Measurements from ENCODE around the gene PDE4B.
"Not testable (repeated sequence)": the region's sequence is repeated elsewhere in the genome, so short reads cannot be mapped to it uniquely, and the experiment has no call there.

PDE4B gene

GRCh38 chr1:66402194-66402593 is 609.5 kb downstream of the PDE4B start:
- DNase-seq = no peak

DNA sequence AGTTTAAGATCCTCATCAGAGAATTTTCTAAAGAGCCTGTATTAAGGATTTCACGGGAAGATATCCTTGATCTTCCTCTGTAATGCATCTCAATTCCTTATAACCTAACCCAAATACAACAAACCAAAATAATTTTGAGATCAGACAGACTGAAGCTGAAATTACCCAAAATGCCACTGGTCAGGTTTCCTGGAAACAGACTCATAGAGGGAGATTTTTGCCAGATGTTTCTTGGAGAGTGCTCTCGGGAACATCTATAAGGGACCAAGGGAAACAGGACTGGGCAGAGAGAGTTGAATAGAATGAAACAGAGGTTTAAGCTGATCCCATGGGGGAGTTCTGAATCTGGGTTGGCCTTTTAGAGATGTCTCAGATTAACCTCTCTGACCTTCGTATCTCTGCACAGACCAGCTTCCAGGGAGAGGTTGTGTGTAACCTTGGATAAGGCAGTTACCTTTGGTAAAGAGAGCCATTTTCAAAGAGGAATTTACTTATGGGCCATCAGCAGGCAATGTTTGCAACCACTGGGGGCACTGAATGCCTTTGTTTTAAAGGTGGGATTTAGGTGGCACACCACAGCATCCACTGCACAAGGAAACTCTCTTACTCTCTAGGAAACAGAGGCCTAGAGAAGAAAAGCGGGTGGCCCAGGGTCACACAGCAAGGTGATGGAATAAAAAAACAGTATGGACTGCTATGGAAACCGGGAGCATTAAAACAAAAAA is 610.5 kb downstream of the PDE4B start:
- no peak for DNase-seq

DNA sequence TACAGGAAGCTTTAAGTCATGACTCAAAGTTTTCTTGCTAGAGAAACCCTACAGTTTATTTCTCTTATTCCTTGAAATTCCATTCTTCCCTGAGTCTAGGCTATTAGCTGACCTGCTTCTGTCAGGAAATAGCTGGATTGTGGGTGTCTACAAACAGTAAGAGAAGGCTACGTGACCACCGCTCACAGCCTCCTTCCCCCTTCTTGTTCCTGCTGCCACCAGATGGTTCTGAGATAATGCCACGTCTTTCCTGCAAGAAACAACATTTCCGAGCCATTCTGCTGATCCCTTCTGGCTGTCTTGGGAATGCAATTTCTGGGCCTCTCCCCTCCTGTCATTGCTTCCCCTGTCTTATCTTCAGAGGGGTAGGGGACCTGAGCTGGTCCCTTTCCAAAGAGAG is 612.4 kb downstream of the PDE4B start:
- no peak for DNase-seq

- DNase-seq = not testable (repeated sequence)
These were observed 618.8 kb downstream of the PDE4B start for GRCh38 chr1:66411449-66411848.

DNA sequence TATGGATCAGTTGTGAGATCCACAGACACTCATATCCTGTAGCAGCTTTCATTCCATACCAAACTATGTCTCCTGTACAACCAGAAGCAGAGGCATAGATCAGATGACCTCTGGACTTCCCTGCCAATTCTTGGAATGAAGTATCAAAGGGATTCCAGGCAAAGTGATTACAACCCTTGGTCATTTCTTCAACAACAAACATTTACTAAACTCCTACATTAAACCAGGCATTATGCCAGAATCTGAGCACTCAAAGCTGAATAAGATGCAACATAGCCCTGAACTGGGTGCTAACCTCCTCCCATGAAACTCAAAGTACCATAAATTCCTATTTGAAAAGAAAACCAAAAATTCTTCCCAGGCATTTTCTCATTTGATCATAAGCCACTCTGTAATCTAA is 620.0 kb downstream of the PDE4B start:
- DNase-seq = no peak

DNA sequence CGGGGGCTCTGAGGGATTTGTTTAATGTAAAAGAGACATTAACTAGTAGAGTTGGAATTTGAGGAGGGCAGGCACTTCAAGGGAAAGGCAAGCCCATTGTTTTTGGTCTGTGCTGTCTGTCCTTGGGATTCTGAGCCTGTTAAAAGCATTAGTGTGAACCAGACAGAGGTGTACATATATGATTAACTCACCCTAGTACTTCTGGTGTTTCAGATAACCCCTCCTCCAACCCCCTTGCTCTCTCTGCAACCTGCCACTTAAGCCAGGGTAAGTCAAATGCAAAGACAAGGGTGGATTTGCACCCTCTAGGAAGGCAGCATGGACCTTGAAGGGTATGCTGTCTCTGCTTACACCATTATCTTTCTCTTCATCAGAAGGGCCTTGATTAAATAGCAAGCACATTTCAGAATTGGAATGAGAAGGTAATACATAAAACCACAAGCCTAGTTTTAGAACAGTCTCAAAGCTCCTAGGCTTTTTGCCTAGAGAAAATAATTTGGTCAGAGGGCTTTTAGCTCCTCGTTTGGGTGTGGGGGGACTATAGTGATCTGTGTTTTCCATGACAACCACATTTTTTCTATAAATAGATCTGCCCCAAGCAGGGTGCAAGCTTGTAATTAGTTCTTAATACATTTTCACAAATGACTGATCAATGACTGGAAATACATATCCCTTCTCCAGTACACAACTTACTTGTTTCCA is 620.6 kb downstream of the PDE4B start:
- DNase-seq = no peak

DNA sequence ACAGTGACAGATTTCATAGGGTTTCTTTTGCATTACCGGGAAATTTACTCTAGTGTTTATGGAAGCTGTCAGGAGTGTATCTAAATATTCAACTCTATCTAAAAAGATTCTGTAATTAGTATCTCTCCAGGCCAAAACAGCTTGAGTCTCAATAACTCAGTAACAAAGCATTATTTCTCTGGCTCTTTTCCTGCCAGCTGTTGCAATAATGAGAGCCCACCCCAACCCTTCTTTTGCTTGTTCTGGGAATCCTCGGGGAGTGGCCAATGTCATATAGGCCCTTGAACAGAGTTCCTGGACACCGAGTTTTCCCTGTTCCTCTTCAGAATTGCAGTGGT is 621.1 kb downstream of the PDE4B start:
- no peak for DNase-seq

- no peak for DNase-seq
These were observed 622.6 kb downstream of the PDE4B start for GRCh38 chr1:66415281-66415680.

DNA sequence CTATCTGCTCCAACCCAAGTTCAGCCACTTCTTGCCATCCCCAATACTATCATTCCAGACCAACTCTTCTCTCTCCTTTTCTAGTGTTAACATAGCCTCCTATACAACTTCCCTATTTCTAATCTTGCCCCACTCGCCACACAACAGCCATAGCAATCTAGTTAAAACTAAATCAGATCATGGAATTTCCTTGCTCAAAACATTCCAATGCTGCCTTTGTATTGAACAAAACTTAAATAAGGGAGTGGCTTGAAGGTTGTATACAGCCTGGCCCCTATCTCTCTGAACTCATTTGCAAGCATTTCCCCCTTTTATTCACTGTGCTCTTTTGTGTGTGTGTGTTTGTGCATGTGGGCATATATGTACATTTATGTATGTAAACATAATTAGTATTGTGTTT is 623.2 kb downstream of the PDE4B start:
- no peak for DNase-seq

- no peak for DNase-seq
These were observed 623.6 kb downstream of the PDE4B start for GRCh38 chr1:66416295-66416694.

GRCh38 chr1:66418021-66418420 is 625.3 kb downstream of the PDE4B start:
- no peak for DNase-seq

DNA sequence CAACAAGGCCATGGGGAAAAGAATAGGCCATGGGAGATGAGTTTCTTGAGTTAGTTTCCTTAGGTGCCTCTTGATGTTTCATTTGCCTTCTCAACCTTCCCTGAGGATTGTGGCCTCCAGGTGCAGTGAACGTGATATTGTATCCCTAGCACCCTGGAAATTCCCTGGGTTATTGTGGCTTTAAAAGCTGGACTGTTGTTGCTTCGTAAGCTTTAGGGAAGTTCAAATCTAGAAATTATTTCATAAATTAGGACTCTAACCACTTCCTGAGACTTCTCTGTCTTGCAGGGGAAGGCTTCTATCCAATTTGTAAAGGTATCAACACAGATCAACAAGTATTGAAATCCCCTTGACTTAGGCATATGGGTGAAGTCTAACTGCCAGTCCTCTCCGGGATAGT is 627.5 kb downstream of the PDE4B start:
- DNase-seq = not testable (repeated sequence)

DNA sequence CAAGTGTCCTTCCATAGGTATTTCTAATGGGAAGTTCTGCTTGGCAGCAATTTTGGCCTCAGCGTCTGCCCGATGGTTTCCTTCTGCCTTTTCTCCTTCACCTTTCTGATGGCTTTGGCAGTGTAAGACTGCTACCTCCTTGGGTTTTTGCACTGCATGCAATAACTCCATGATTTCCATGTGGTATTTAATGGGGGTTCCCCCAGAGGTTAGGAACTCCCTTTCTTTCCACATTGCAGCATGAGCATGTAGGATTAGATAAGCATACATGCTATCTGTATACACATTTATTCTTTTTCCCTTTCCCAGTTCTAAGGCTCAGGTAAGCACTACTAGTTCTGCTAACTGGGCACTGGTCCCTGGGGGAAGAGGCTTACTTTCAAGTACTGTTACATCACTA is 628.2 kb downstream of the PDE4B start:
- not testable (repeated sequence) for DNase-seq

- no peak for DNase-seq
These were observed 630.1 kb downstream of the PDE4B start for GRCh38 chr1:66422804-66423203.

Data from stimulated activated naive CD4-positive, alpha-beta T cell (primary cell).